CD4-positive, alpha-beta memory T cell (primary cell): ENCODE data around the gene JPH2. TPM values are rescaled to one million over a fixed set of nuclear protein-coding genes. Genes with fewer than 3 reads are reported as not detected.

ENCODE experiments used
- CTCF ChIA-PET: fragments of 350-600 bp; sonication (Branson Sonifier 250); formaldehyde crosslinking; loops from one replicate; lab custom pipeline; 2021; ENCODE audit warnings: inconsistent platforms; ENCODE audit not compliant: partially characterized antibody; lab: Charles Lee
- POLR2A ChIA-PET: fragments of 350-600 bp; sonication (Branson Sonifier 250); formaldehyde crosslinking; loops from one replicate; lab custom pipeline; 2021; ENCODE audit not compliant: partially characterized antibody; lab: Charles Lee
- DNase-seq, 5 donors: peaks; one replicate each; pipeline versions ENCODE4 v3.0.0 to v3.0.0-alpha.2; 2020 to 2022; ENCODE audit warnings: mixed read lengths in 1 of 5
- H3K27ac ChIP-seq: one replicate; pipeline ENCODE4 v1.7.0; 2013; ENCODE audit warnings: low read depth, low read length
- H3K27me3 ChIP-seq: 2 replicates; pipeline ENCODE4 v1.7.0; 2013; ENCODE audit warnings: mild to moderate bottlenecking, low read length, moderate library complexity; ENCODE audit not compliant: insufficient read depth
- H3K36me3 ChIP-seq: 2 replicates; pipeline ENCODE4 v1.7.0; 2013; ENCODE audit warnings: mild to moderate bottlenecking, low read length, moderate library complexity; ENCODE audit not compliant: insufficient read depth
- H3K4me1 ChIP-seq: 2 replicates; pipeline ENCODE4 v1.7.0; 2013; ENCODE audit warnings: mild to moderate bottlenecking, low read length, moderate library complexity; ENCODE audit not compliant: insufficient read depth
- H3K4me3 ChIP-seq, 2 donors: one replicate each; pipeline ENCODE4 v1.7.0; 2013; ENCODE audit warnings: low read length in 2 of 2, mild to moderate bottlenecking in 1 of 2
- H3K9me3 ChIP-seq, 2 donors: one replicate each; pipeline ENCODE4 v1.7.0; 2013; ENCODE audit warnings: low read length in 2 of 2, control low read depth in 1 of 2; ENCODE audit not compliant: control insufficient read depth in 1 of 2
- H3K27ac Mint-ChIP-seq, 7 donors: one replicate each; pipeline ENCODE4 v1.8.0; 2020 to 2021; ENCODE audit warnings: mixed read lengths in 7 of 7, mild to moderate bottlenecking in 6 of 7, inconsistent platforms in 3 of 7, moderate library complexity in 3 of 7
- H3K27me3 Mint-ChIP-seq, 2 donors: one replicate each; pipeline ENCODE4 v1.8.0; 2020 to 2021; ENCODE audit warnings: mixed read lengths in 2 of 2
- H3K36me3 Mint-ChIP-seq, 2 donors: one replicate each; pipeline ENCODE4 v1.8.0; 2020 to 2021; ENCODE audit warnings: mixed read lengths in 2 of 2, inconsistent platforms in 1 of 2, mild to moderate bottlenecking in 1 of 2
- H3K4me1 Mint-ChIP-seq, 4 donors: one replicate each; pipeline ENCODE4 v1.8.0; 2020 to 2021; ENCODE audit warnings: mixed read lengths in 4 of 4, mild to moderate bottlenecking in 1 of 4
- H3K4me3 Mint-ChIP-seq, 8 donors: one replicate each; pipeline ENCODE4 v1.8.0; 2020 to 2021; ENCODE audit warnings: mixed read lengths in 8 of 8, mild to moderate bottlenecking in 7 of 8, moderate library complexity in 6 of 8, inconsistent platforms in 3 of 8
- H3K9me3 Mint-ChIP-seq, 8 donors: one replicate each; pipeline ENCODE4 v1.8.0; 2020 to 2021; ENCODE audit warnings: mixed read lengths in 8 of 8, mild to moderate bottlenecking in 5 of 8, inconsistent platforms in 3 of 8, moderate library complexity in 1 of 8
- intact Hi-C: fragments of 100-400 bp; cut with micrococcal nuclease; formaldehyde crosslinking; loops from one replicate; pipeline ENCODE4 v1.15.1; 2023
- polyA plus RNA-seq, 2 donors: library from polyadenylated mRNA; unstranded; fragments of 300-500 nt; fragmentation: Illumina TruSeq; gene quantifications; one replicate each; pipeline ENCODE4 v1.2.3, GENCODE V29; 2021
- total RNA-seq, 2 experiments: library from RNA; stranded (reverse); gene quantifications; one replicate each; pipeline ENCODE4 v1.2.3, GENCODE V29; 2021

JPH2 gene
- total and polyA plus RNA-seq, 4 experiments from 2014 or later = not detected

- intact Hi-C loops = no loop called here
- Histone ChIP-seq H3K27ac (no peak overlapping the region), H3K9me3 (no peaks in the 10 kb centered on the region), H3K4me1 (peaks cover 4% of the 10 kb centered on the region), H3K27me3 (peaks cover 3% of the 10 kb centered on the region), H3K4me3 (no peak overlapping the region), H3K36me3 (no peaks in the 10 kb centered on the region)
- Mint-ChIP-seq H3K27me3 (peaks cover 19 to 40% of the 10 kb centered on the region in 2 donors), H3K27ac (no peak overlapping the region), H3K4me1 (peaks cover 2 to 5% (median 4%) of the 10 kb centered on the region in 4 donors), H3K4me3 (no peak overlapping the region), H3K36me3 (no peaks in the 10 kb centered on the region), H3K9me3 (no peaks in the 10 kb centered on the region)
- ChIA-PET POLR2A (no interaction called here), CTCF (interaction anchor here (1.1 to 2.6 kb wide), 3 partner anchors 22 to 371 kb away, joined by 3 to 14 read pairs (median 3); no protein-coding TSS in a partner anchor)
- no peak for DNase-seq
Measured at GRCh38 chr20:44120676-44121425, 66.1 kb downstream of the JPH2 start.

- CTCF ChIA-PET = interaction anchor here (1.2 to 5.1 kb wide), 4 partner anchors 10 to 78 kb away, joined by 3 to 77 read pairs (median 11); partner anchors contain the start of gene JPH2
- Mint-ChIP-seq H3K27me3 (peaks cover 25 to 45% of the 10 kb centered on the region in 2 donors), H3K36me3 (no peaks in the 10 kb centered on the region), H3K27ac (no peak overlapping the region), H3K4me1 (peaks cover 2 to 5% (median 4%) of the 10 kb centered on the region in 4 donors), H3K9me3 (no peaks in the 10 kb centered on the region), H3K4me3 (no peak overlapping the region)
- DNase-seq = no peak
- POLR2A ChIA-PET = no interaction called here
- intact Hi-C loops = loop anchor here (5.0 kb wide), 1 partner anchor 269 kb away; no protein-coding TSS in a partner anchor
- Histone ChIP-seq H3K27me3 (peaks cover 7% of the 10 kb centered on the region), H3K27ac (no peak overlapping the region), H3K9me3 (no peaks in the 10 kb centered on the region), H3K4me1 (peaks cover 4% of the 10 kb centered on the region), H3K36me3 (no peaks in the 10 kb centered on the region), H3K4me3 (no peak overlapping the region)
Measured at GRCh38 chr20:44118185-44119033, 68.6 kb downstream of the JPH2 start.

DNA sequence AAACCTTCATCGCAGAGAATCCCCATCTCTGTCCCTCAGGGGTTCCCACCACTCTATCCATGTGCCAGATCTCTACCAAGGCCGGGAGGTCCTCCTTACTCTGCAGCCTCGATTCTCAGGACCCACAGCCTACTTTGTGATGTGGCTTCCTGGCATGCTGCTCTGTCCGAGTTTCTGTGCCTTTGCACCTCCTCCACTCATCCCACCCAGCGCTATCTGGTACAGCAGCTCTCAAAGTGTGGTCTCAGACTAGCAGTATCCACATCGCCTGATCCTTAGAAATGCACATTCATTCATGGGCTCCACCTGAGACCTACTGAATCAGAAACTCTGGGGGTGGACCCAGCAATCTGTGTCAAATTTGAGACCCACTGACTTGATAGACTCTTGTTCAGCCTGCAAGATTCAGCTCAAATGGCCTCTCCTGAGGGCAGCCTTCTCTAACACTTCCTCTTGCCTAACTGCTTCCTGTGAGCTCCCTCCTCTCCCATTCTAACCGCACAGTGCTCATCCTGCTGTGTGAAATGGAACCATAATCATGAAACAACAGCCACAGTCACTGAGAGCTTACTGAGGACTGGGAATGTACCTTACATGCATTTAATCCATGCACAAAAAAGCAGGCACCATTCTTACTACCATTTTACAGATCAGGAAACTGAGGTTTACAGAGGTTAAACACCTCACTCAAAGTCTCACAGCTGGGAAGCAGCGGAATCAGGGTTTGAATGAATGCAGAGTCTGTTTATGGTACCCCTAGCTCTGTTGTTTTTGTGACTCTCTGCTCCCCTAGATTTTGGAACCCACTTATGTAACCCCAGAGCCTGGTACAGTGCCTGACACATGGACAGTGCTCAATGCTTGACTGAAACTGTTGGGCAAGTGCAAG lies 69.4 kb downstream of the JPH2 start:
- Mint-ChIP-seq H3K36me3 (no peaks in the 10 kb centered on the region), H3K27me3 (peaks cover 24 to 40% of the 10 kb centered on the region in 2 donors), H3K4me3 (no peak overlapping the region), H3K9me3 (no peaks in the 10 kb centered on the region), H3K27ac (peak overlapping the region in 1 of 7 donors; percentile 16), H3K4me1 (peaks cover 2 to 5% (median 4%) of the 10 kb centered on the region in 4 donors)
- CTCF ChIA-PET = interaction anchor here (1.0 to 5.1 kb wide), 9 partner anchors 9 to 194 kb away, joined by 3 to 77 read pairs (median 5); partner anchors contain the start of genes FITM2 and JPH2
- Histone ChIP-seq H3K36me3 (no peaks in the 10 kb centered on the region), H3K27ac (no peak overlapping the region), H3K4me1 (peaks cover 4% of the 10 kb centered on the region), H3K4me3 (no peak overlapping the region), H3K9me3 (no peaks in the 10 kb centered on the region), H3K27me3 (peaks cover 7% of the 10 kb centered on the region)
- no peak for DNase-seq
- intact Hi-C loops = loop anchor here (2.0 to 5.0 kb wide), 2 partner anchors 270 to 343 kb away; no protein-coding TSS in a partner anchor
- POLR2A ChIA-PET = no interaction called here

DNA sequence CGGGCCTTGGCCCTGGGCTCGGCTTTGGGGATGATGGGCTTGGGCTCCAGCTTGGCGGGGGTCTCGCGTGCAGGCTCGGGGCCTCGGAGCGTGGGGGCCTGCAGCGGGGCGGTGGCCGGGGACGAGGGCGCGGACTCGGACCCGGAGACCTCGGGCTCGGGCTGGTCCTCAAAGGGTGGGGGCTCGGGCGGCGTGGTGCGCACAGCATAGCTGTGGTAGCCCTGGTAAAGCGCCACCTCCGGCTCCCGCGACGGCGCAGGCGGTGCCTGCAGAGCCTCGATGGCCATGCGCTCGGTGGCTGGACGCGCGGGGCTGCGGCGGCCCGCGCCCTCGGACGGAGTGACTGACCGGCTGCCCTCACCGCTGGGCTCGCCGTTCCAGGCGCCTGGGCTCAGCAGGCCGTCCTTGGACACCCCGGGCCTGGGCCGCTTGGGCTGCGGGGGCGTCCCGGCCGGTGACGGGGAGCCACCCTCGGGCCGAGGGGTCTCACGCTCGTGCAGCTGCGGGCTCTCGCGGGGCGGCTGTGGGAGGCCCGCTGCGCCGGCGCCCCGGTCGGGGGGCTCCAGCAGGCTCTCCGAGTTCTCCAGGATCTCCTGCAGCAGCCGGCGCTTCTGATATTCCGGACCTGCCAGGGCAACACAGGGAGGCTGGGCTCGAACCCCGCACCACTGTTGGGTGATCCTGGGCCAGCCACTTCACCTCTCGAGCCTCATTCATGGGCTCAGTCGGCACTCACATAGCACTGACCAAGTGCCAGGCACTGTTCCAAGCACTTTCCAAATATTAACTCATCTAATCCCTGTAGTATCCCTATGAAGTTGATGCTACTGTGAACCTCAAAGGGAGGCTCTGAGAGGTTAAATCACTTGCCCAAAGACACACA lies 71.0 kb downstream of the JPH2 start:
- intact Hi-C loops = loop anchor here (1.0 to 5.0 kb wide), 3 partner anchors 195 to 345 kb away; partner anchors contain the start of gene FITM2
- H3K27ac ChIP-seq = no peak overlapping the region
- no peaks in the 10 kb centered on the region for H3K36me3 ChIP-seq
- peaks cover 7% of the 10 kb centered on the region for H3K27me3 ChIP-seq
- POLR2A ChIA-PET = no interaction called here
- DNase-seq = no peak
- H3K4me3 ChIP-seq = no peak overlapping the region
- H3K4me1 ChIP-seq = peaks cover 4% of the 10 kb centered on the region
- Mint-ChIP-seq H3K9me3 (no peaks in the 10 kb centered on the region), H3K36me3 (no peaks in the 10 kb centered on the region), H3K27me3 (peaks cover 26 to 37% of the 10 kb centered on the region in 2 donors), H3K4me3 (no peak overlapping the region), H3K27ac (no peak overlapping the region), H3K4me1 (peaks cover 2 to 5% (median 4%) of the 10 kb centered on the region in 4 donors)
- CTCF ChIA-PET = interaction anchor here (0.8 to 5.1 kb wide), 11 partner anchors 7 to 195 kb away, joined by 3 to 77 read pairs (median 5); partner anchors contain the start of genes FITM2 and JPH2
- no peaks in the 10 kb centered on the region for H3K9me3 ChIP-seq

DNA sequence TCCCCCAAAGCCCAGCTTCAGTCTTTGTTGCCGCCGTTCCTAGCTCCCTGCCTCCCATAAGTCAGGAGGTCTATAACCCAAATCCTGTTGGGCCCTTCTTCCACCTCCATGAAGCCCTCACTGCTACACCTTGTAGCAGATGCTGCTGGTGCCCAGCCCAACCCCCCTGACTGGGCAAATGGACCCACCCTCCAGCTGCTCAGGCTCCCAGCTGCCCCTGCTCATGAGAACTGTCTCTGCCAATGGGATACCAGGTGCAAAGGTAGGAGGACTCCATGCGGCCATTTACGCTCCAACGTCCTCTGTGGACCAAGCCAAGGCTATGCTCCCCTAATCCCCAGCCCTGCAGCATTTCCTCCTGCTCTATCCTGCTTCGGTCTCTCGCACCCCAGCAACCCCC lies 71.8 kb downstream of the JPH2 start:
- Mint-ChIP-seq H3K4me3 (peak overlapping the region in 1 of 8 donors; percentile 79), H3K27me3 (peaks cover 26 to 41% of the 10 kb centered on the region in 2 donors), H3K9me3 (no peaks in the 10 kb centered on the region), H3K27ac (peak overlapping the region in 1 of 7 donors; percentile 23), H3K36me3 (no peaks in the 10 kb centered on the region), H3K4me1 (peaks cover 2 to 5% (median 4%) of the 10 kb centered on the region in 4 donors)
- intact Hi-C loops = loop anchor here (5.0 kb wide), 1 partner anchor 272 kb away; no protein-coding TSS in a partner anchor
- peaks cover 4% of the 10 kb centered on the region for H3K4me1 ChIP-seq
- H3K27me3 ChIP-seq = peaks cover 7% of the 10 kb centered on the region
- CTCF ChIA-PET = interaction anchor here (5.1 kb wide), 1 partner anchor 74 kb away, joined by 77 read pairs; the partner anchor contains the start of gene JPH2
- DNase-seq = no peak
- POLR2A ChIA-PET = no interaction called here
- no peak overlapping the region for H3K4me3 ChIP-seq
- H3K9me3 ChIP-seq = no peaks in the 10 kb centered on the region
- no peak overlapping the region for H3K27ac ChIP-seq
- no peaks in the 10 kb centered on the region for H3K36me3 ChIP-seq
